MCF 10A (cell line): ENCODE results near the gene IZUMO1. TPM values are rescaled to one million over a fixed set of nuclear protein-coding genes. Genes with fewer than 3 reads are reported as not detected.

Source experiments
- BruUV-seq: library from RNA; stranded (reverse); fragments of 400-500 nt; replicated peaks from 2 replicates; lab custom pipeline; 2021; lab: Mats Ljungman, UMichigan
- CTCF ChIA-PET: fragments of 300-600 bp; sonication (Branson Sonifier 250); formaldehyde crosslinking; extraction: SDS; loops from one replicate; lab custom pipeline; 2021; ENCODE audit warnings: antibody characterized with exemption, inconsistent platforms; lab: Yijun Ruan, JAX
- POLR2A ChIA-PET: fragments of 300-600, 350-650 bp; sonication (Branson Sonifier 250); formaldehyde crosslinking; extraction: SDS; loops from one replicate; lab custom pipeline; 2020; ENCODE audit warnings: antibody characterized with exemption, inconsistent platforms; lab: Yijun Ruan, JAX
- DNase-seq: peaks from one replicate; pipeline ENCODE4 v3.0.0-alpha.2; 2018; ENCODE audit not compliant: unreplicated experiment
- H3K27ac Mint-ChIP-seq: one replicate; pipeline ENCODE4 v1.8.0; 2022; ENCODE audit warnings: mild to moderate bottlenecking, low read depth, mixed read lengths; ENCODE audit not compliant: unreplicated experiment
- H3K27me3 Mint-ChIP-seq: one replicate; pipeline ENCODE4 v1.8.0; 2022; ENCODE audit warnings: mixed read lengths; ENCODE audit not compliant: insufficient read depth, unreplicated experiment
- H3K36me3 Mint-ChIP-seq: one replicate; pipeline ENCODE4 v1.8.0; 2022; ENCODE audit warnings: mild to moderate bottlenecking, moderate library complexity, mixed read lengths; ENCODE audit not compliant: insufficient read depth, unreplicated experiment
- H3K4me1 Mint-ChIP-seq: one replicate; pipeline ENCODE4 v1.8.0; 2022; ENCODE audit warnings: mixed read lengths; ENCODE audit not compliant: insufficient read depth, unreplicated experiment
- H3K4me3 Mint-ChIP-seq: one replicate; pipeline ENCODE4 v1.8.0; 2022; ENCODE audit warnings: mild to moderate bottlenecking, moderate library complexity, mixed read lengths; ENCODE audit not compliant: unreplicated experiment
- H3K9me3 Mint-ChIP-seq: one replicate; pipeline ENCODE4 v1.8.0; 2022; ENCODE audit warnings: mixed read lengths; ENCODE audit not compliant: unreplicated experiment
- intact Hi-C: fragments of 100-400 bp; cut with micrococcal nuclease; formaldehyde crosslinking; loops from 2 replicates; pipeline ENCODE4 v1.14.1; 2022
- total RNA-seq: library from RNA; stranded (reverse); gene quantifications from 2 replicates; pipeline ENCODE4 v1.2.3, GENCODE V29; 2022
- TF ChIP-seq, protein P1 (sequence below): fragments of 200-600 bp; IDR thresholded peaks from one replicate; pipeline ENCODE4 v1.8.0; 2022; ENCODE audit warnings: antibody characterized with exemption, mild to moderate bottlenecking; ENCODE audit not compliant: unreplicated experiment

Gene IZUMO1
- total RNA-seq, 1 experiment from 2014 or later = 4.2 TPM

DNA sequence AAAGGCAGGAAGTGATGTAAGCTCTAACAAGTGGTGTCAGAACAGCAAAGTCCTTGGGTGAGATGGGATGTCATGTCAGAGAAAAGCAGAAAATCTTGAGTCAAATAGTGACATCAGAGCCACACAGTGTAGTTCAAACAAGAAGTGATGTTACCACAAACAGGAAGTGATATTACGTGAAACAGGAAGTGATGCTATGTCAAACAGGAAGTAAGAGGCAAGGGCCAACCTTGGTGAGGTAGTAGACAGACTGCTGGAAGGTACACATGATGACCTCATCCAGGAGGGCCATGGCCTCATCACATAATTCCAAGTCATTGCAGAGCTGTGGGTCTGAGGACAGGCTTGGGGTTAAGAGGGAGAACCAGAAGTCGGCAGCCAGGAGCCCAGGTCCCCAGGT lies 20.2 kb downstream of the IZUMO1 start:
- Mint-ChIP-seq H3K27me3 (peaks cover 4% of the 10 kb centered on the region), H3K4me3 (no peak overlapping the region), H3K36me3 (no peaks in the 10 kb centered on the region), H3K4me1 (peaks cover 8% of the 10 kb centered on the region), H3K27ac (peak overlapping the region; percentile 35), H3K9me3 (peaks cover 8% of the 10 kb centered on the region)
- ChIA-PET POLR2A (interaction anchor here (0.6 to 2.2 kb wide), 4 partner anchors 12 to 1280 kb away, joined by 3 to 9 read pairs (median 7); partner anchors contain the start of gene PPP1R15A), CTCF (interaction anchor here (0.7 to 2.4 kb wide), 4 partner anchors 12 to 116 kb away, joined by 3 to 8 read pairs (median 4); no protein-coding TSS in a partner anchor)
- DNase-seq = no peak
- TF ChIP-seq, protein P1, sequence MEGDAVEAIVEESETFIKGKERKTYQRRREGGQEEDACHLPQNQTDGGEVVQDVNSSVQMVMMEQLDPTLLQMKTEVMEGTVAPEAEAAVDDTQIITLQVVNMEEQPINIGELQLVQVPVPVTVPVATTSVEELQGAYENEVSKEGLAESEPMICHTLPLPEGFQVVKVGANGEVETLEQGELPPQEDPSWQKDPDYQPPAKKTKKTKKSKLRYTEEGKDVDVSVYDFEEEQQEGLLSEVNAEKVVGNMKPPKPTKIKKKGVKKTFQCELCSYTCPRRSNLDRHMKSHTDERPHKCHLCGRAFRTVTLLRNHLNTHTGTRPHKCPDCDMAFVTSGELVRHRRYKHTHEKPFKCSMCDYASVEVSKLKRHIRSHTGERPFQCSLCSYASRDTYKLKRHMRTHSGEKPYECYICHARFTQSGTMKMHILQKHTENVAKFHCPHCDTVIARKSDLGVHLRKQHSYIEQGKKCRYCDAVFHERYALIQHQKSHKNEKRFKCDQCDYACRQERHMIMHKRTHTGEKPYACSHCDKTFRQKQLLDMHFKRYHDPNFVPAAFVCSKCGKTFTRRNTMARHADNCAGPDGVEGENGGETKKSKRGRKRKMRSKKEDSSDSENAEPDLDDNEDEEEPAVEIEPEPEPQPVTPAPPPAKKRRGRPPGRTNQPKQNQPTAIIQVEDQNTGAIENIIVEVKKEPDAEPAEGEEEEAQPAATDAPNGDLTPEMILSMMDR = no peak
- no TSS peak for BruUV-seq
- intact Hi-C loops = no loop called here

DNA sequence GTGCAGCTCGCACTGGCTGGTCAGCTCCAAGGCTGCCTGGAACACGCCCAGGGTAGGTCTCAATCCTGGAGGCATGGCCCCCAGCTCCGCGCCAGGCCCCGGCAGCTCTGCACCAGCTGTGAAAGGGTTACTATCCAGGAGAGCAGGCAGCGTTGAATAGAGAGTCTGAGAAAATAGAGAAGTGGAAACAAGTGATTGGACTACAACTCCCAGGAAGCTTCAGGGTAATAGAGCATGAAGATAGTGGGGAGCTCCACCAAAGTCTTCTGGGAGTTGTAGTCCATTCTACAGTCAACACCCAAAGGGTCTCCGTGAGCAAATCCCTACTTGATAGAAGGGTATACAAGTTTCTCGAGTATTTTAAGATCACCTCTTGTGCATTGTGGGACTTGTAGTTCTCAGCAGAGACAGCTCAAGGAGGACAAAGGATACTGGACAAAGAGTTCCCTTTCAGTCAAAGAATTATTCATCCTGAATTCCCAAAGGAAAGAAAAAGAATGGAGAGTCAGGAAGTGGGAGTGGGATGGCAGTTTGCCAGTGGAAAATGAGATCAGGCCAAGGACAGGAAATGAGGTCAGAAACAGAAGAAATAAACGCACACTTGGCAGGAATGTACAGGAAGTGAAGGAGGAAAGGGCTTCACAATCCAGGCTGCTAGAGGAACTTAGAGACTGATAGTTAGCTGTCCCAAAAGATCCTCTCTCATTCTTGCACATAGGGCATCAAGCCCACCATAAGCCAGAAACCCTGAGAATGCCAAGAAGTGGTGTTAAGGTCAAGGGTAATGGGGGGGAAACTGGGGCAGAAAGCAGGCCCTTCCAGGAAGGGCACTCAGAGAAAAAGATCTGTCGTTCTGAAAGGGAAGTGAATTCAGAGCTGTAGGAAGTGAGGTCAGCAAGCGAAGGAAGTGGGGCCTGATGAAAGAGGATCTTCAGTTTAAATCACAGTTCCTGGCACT lies 21.6 kb downstream of the IZUMO1 start:
- DNase-seq = peak; percentile 88
- Mint-ChIP-seq H3K4me3 (no peak overlapping the region), H3K36me3 (no peaks in the 10 kb centered on the region), H3K27me3 (no peaks in the 10 kb centered on the region), H3K27ac (peak overlapping the region; percentile 94), H3K9me3 (peaks cover 8% of the 10 kb centered on the region), H3K4me1 (peaks cover 13% of the 10 kb centered on the region)
- BruUV-seq = TSS peak; percentile 91
- ChIA-PET CTCF (interaction anchor here (0.7 to 2.4 kb wide), 6 partner anchors 14 to 107 kb away, joined by 4 to 8 read pairs (median 6); partner anchors contain the start of gene CA11), POLR2A (interaction anchor here (0.6 to 2.2 kb wide), 5 partner anchors 9 to 968 kb away, joined by 3 to 9 read pairs (median 4); partner anchors contain the start of gene CA11)
- TF ChIP-seq, protein P1 = no peak
- intact Hi-C loops = no loop called here

DNA sequence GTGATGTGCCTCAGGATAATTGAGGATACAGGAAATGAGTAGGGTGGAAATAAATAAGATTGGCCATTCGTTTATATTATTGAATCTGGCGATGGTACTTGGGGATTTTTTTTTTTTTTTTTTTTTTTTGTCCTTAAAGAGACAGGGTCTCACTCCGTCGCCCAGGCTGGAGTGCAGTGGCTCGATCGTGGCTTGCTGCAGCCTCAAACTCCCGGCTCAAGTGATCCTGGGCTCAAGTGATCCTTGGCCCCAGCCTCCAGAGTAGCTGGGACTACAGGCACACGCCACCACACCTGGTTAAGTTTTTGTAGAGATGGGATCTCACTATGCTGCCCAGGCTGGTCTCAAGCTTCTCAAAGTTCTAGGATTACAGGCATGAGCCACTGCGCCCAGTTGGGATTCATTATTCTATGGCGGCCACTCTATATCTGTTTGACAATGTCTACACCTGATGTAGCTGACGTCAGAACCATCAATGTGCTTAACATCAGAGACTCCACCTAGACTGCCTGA lies 24.5 kb downstream of the IZUMO1 start:
- Mint-ChIP-seq H3K4me1 (peaks cover 13% of the 10 kb centered on the region), H3K4me3 (no peak overlapping the region), H3K9me3 (peaks cover 8% of the 10 kb centered on the region), H3K27me3 (no peaks in the 10 kb centered on the region), H3K27ac (no peak overlapping the region), H3K36me3 (no peaks in the 10 kb centered on the region)
- TF ChIP-seq, protein P1 = no peak
- intact Hi-C loops = no loop called here
- no TSS peak for BruUV-seq
- POLR2A ChIA-PET = no interaction called here
- CTCF ChIA-PET = no interaction called here
- DNase-seq = no peak
